ENCODE data around the gene SLC25A23.

SLC25A23 gene

DNA sequence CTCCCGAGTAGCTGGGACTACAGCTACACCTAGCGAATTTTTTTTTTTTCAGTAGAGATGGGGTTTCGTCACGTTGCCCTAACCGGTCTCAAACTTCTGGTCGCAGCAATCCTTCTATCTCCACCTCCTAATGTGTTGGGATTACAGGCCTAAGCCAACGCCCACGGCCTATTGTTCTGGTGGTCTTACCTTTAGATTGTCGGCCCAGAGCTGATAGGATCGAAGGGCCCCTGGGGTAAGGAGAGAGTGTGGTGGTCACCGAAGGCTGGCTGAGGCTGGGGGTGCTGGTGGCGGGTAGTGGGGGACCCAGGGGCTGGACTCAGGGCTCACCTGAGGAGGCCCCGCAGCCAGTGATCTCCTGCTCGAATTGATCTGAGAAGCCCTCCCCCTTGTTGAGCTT, 11.5 kb upstream of the SLC25A23 start:
- Histone ChIP-seq H2AFZ (ENCODE audit: low read depth, low read length) (no peak overlapping the region), H3K27me3 (ENCODE audit: insufficient read depth, low read length, poor library complexity) (no peaks in the 10 kb centered on the region), H3K9ac (ENCODE audit: low read depth, low read length) (no peak overlapping the region), H3K4me2 (ENCODE audit: insufficient read depth, low read length) (no peak overlapping the region), H3K79me2 (ENCODE audit: insufficient read depth, low read length) (no peaks in the 10 kb centered on the region), H3K4me3 (ENCODE audit: low read depth in 1 of 2, low read length in 2 of 2) (no peak overlapping the region), H3K36me3 (ENCODE audit: insufficient read depth, low read length) (peaks cover 23% of the 10 kb centered on the region), H3K27ac (ENCODE audit: low read length) (no peak overlapping the region), H3K4me1 (ENCODE audit: insufficient read depth, low read length) (no peaks in the 10 kb centered on the region), H4K20me1 (ENCODE audit: insufficient read depth, low read length) (no peaks in the 10 kb centered on the region), H3K9me3 (ENCODE audit: insufficient read depth, low read length, severe bottlenecking) (no peaks in the 10 kb centered on the region)
- ATAC-seq (ENCODE audit: insufficient read depth, low read depth) = no peak
- TF ChIP-seq, protein P1, sequence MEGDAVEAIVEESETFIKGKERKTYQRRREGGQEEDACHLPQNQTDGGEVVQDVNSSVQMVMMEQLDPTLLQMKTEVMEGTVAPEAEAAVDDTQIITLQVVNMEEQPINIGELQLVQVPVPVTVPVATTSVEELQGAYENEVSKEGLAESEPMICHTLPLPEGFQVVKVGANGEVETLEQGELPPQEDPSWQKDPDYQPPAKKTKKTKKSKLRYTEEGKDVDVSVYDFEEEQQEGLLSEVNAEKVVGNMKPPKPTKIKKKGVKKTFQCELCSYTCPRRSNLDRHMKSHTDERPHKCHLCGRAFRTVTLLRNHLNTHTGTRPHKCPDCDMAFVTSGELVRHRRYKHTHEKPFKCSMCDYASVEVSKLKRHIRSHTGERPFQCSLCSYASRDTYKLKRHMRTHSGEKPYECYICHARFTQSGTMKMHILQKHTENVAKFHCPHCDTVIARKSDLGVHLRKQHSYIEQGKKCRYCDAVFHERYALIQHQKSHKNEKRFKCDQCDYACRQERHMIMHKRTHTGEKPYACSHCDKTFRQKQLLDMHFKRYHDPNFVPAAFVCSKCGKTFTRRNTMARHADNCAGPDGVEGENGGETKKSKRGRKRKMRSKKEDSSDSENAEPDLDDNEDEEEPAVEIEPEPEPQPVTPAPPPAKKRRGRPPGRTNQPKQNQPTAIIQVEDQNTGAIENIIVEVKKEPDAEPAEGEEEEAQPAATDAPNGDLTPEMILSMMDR (IDR thresholded peaks at IDR 0.05; ENCODE audit: borderline replicate concordance, extremely low read depth, low read length, poor library complexity, severe bottlenecking) = no peak
- TF ChIP-seq EZH2 (IDR thresholded peaks at IDR 0.05; ENCODE audit: borderline replicate concordance, low read depth, low read length, severe bottlenecking) = no peak
- no peak for DNase-seq

- peaks cover 14% of the 10 kb centered on the region for H3K36me3 ChIP-seq (ENCODE audit: insufficient read depth, low read length)
- H3K4me2 ChIP-seq (ENCODE audit: insufficient read depth, low read length) = no peak overlapping the region
- H3K4me1 ChIP-seq (ENCODE audit: insufficient read depth, low read length) = no peaks in the 10 kb centered on the region
- H3K27ac ChIP-seq (ENCODE audit: low read length) = no peak overlapping the region
- TF ChIP-seq, protein P1 (IDR thresholded peaks at IDR 0.05; ENCODE audit: borderline replicate concordance, extremely low read depth, low read length, poor library complexity, severe bottlenecking) = no peak
- no peak for TF ChIP-seq EZH2 (IDR thresholded peaks at IDR 0.05; ENCODE audit: borderline replicate concordance, low read depth, low read length, severe bottlenecking)
- ATAC-seq (ENCODE audit: insufficient read depth, low read depth) (no peak), DNase-seq (no peak)
- no peak overlapping the region for H2AFZ ChIP-seq (ENCODE audit: low read depth, low read length)
- no peaks in the 10 kb centered on the region for H3K79me2 ChIP-seq (ENCODE audit: insufficient read depth, low read length)
- H3K4me3 ChIP-seq (ENCODE audit: low read depth in 1 of 2, low read length in 2 of 2) = no peak overlapping the region
- no peaks in the 10 kb centered on the region for H4K20me1 ChIP-seq (ENCODE audit: insufficient read depth, low read length)
- H3K9ac ChIP-seq (ENCODE audit: low read depth, low read length) = no peak overlapping the region
- no peaks in the 10 kb centered on the region for H3K27me3 ChIP-seq (ENCODE audit: insufficient read depth, low read length, poor library complexity)
- no peaks in the 10 kb centered on the region for H3K9me3 ChIP-seq (ENCODE audit: insufficient read depth, low read length, severe bottlenecking)
Measured at GRCh38 chr19:6470173-6470572, 10.6 kb upstream of the SLC25A23 start.

DNA sequence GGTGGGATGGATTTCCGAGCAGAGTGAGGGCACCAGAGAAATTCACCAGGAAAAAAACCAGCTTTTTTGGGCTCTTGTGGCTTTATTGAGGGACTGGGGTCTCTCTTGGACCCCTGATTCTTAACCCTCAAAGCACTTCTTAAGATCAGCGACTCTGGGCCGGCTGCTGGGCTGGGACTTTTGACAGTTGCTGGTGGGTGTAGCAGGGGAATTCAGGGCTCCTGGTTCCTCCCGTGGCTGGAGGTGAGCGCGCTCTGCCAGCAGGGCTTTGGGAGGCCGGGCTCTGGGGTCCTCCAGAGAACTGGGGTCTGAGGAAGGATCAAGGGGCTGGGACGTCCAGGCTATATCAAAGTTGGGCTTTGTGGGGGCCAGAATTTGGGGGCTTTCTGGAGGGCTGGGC, 7.8 kb upstream of the SLC25A23 start:
- Histone ChIP-seq H2AFZ (ENCODE audit: low read depth, low read length) (no peak overlapping the region), H3K27me3 (ENCODE audit: insufficient read depth, low read length, poor library complexity) (no peaks in the 10 kb centered on the region), H3K9ac (ENCODE audit: low read depth, low read length) (no peak overlapping the region), H3K4me2 (ENCODE audit: insufficient read depth, low read length) (no peak overlapping the region), H3K27ac (ENCODE audit: low read length) (no peak overlapping the region), H3K79me2 (ENCODE audit: insufficient read depth, low read length) (no peaks in the 10 kb centered on the region), H3K36me3 (ENCODE audit: insufficient read depth, low read length) (peaks cover 8% of the 10 kb centered on the region; the same call in 1 of the 2 replicates), H3K4me3 (ENCODE audit: low read depth in 1 of 2, low read length in 2 of 2) (no peak overlapping the region), H4K20me1 (ENCODE audit: insufficient read depth, low read length) (no peaks in the 10 kb centered on the region), H3K9me3 (ENCODE audit: insufficient read depth, low read length, severe bottlenecking) (no peaks in the 10 kb centered on the region), H3K4me1 (ENCODE audit: insufficient read depth, low read length) (no peaks in the 10 kb centered on the region)
- DNase-seq (no peak), ATAC-seq (ENCODE audit: insufficient read depth, low read depth) (no peak)
- no peak for TF ChIP-seq EZH2 (IDR thresholded peaks at IDR 0.05; ENCODE audit: borderline replicate concordance, low read depth, low read length, severe bottlenecking)
- TF ChIP-seq, protein P1 (IDR thresholded peaks at IDR 0.05; ENCODE audit: borderline replicate concordance, extremely low read depth, low read length, poor library complexity, severe bottlenecking) = no peak
